Liver (tissue), 9 donors: ENCODE results near the gene TRIM40. TPM values are rescaled to one million over a fixed set of nuclear protein-coding genes. Genes with fewer than 3 reads are reported as not detected.

ENCODE experiments used
- DNase-seq: peaks from one replicate; pipeline ENCODE4 v3.0.0-alpha.2; 2017; ENCODE audit warnings: low spot score
- H3K27ac ChIP-seq, 2 donors: one replicate each; pipeline ENCODE4 v1.7.0; 2013; ENCODE audit warnings: inconsistent platforms in 2 of 2, low read length in 2 of 2, control low read depth in 1 of 2, low read depth in 1 of 2, mild to moderate bottlenecking in 1 of 2
- H3K27me3 ChIP-seq, 4 donors: one replicate each; pipeline versions ENCODE4 v1.6.1 to v1.7.0; 2013; ENCODE audit warnings: low read length in 3 of 4, inconsistent platforms in 1 of 4, mild to moderate bottlenecking in 1 of 4, moderate library complexity in 1 of 4; ENCODE audit not compliant: control insufficient read depth in 4 of 4, insufficient read depth in 4 of 4
- H3K36me3 ChIP-seq, 4 donors: one replicate each; pipeline versions ENCODE4 v1.6.1 to v1.7.0; 2013; ENCODE audit warnings: low read length in 3 of 4, mild to moderate bottlenecking in 3 of 4, low read depth in 1 of 4, moderate library complexity in 1 of 4; ENCODE audit not compliant: control insufficient read depth in 4 of 4, insufficient read depth in 3 of 4
- H3K4me1 ChIP-seq, 4 donors: one replicate each; pipeline versions ENCODE4 v1.6.1 to v1.7.0; 2013; ENCODE audit warnings: low read length in 3 of 4, mild to moderate bottlenecking in 3 of 4, moderate library complexity in 1 of 4; ENCODE audit not compliant: control insufficient read depth in 4 of 4, insufficient read depth in 4 of 4
- H3K4me3 ChIP-seq, 3 donors: one replicate each; pipeline versions ENCODE4 v1.6.1 to v1.7.0; 2013; ENCODE audit warnings: low read length in 3 of 3, control low read depth in 1 of 3, low read depth in 1 of 3, mild to moderate bottlenecking in 1 of 3
- H3K9ac ChIP-seq, 2 donors: one replicate each; pipeline ENCODE4 v1.7.0; 2013; ENCODE audit warnings: low read length in 2 of 2, mild to moderate bottlenecking in 2 of 2, moderate library complexity in 2 of 2, control low read depth in 1 of 2, low read depth in 1 of 2
- H3K9me3 ChIP-seq, 4 donors: one replicate each; pipeline versions ENCODE4 v1.6.1 to v1.7.0; 2013; ENCODE audit warnings: low read length in 3 of 4; ENCODE audit not compliant: control insufficient read depth in 4 of 4
- EGR1 ChIP-seq, 2 donors: IDR thresholded peaks; 2 replicates each; pipeline ENCODE4 v1.6.1; 2016 to 2018; ENCODE audit warnings: antibody characterized with exemption in 2 of 2, low read depth in 2 of 2
- FOXA1 ChIP-seq: IDR thresholded peaks from 2 replicates; pipeline ENCODE4 v1.6.1; 2016; ENCODE audit warnings: antibody characterized with exemption
- FOXA2 ChIP-seq: IDR thresholded peaks from 2 replicates; pipeline ENCODE4 v1.6.1; 2016; ENCODE audit warnings: antibody characterized with exemption
- GABPA ChIP-seq, 2 donors: IDR thresholded peaks in 1 of 2; conservative IDR thresholded peaks in 1 of 2; 2 replicates each; pipeline ENCODE4 v1.6.1; 2016; ENCODE audit warnings: antibody characterized with exemption in 2 of 2, mild to moderate bottlenecking in 1 of 2, moderate library complexity in 1 of 2
- HNF4A ChIP-seq, 2 donors: conservative IDR thresholded peaks; 2 replicates each; pipeline ENCODE4 v1.6.1; 2016; ENCODE audit warnings: antibody characterized with exemption in 2 of 2, mild to moderate bottlenecking in 2 of 2
- HNF4G ChIP-seq: IDR thresholded peaks from 2 replicates; pipeline ENCODE4 v1.6.1; 2016; ENCODE audit warnings: antibody characterized with exemption
- JUND ChIP-seq, 2 donors: IDR thresholded peaks; 2 replicates each; pipeline ENCODE4 v1.6.1; 2016; ENCODE audit warnings: antibody characterized with exemption in 2 of 2
- NR2F2 ChIP-seq: IDR thresholded peaks from 2 replicates; pipeline ENCODE4 v1.6.1; 2016; ENCODE audit warnings: antibody characterized with exemption
- RAD21 ChIP-seq, 2 donors: IDR thresholded peaks; 2 replicates each; pipeline ENCODE4 v1.6.1; 2016; ENCODE audit warnings: antibody characterized with exemption in 2 of 2, mild to moderate bottlenecking in 2 of 2
- RXRA ChIP-seq, 2 donors: IDR thresholded peaks; 2 replicates each; pipeline ENCODE4 v1.6.1; 2017 to 2018; ENCODE audit warnings: antibody characterized with exemption in 2 of 2, mild to moderate bottlenecking in 1 of 2
- SP1 ChIP-seq: IDR thresholded peaks from 2 replicates; pipeline ENCODE4 v1.6.1; 2018; ENCODE audit warnings: antibody characterized with exemption, mild to moderate bottlenecking
- TAF1 ChIP-seq: conservative IDR thresholded peaks from 2 replicates; pipeline ENCODE4 v1.6.1; 2016; ENCODE audit warnings: antibody characterized with exemption, mild to moderate bottlenecking
- YY1 ChIP-seq: IDR thresholded peaks from 2 replicates; pipeline ENCODE4 v1.6.1; 2016; ENCODE audit warnings: antibody characterized with exemption, mild to moderate bottlenecking
- WGBS: extraction: QIAGEN DNeasy Blood & Tissue Kit; methylation state at CpG from one replicate; pipeline ENCODE4 v1.1.7; 2013; 5-methylcytosine and 5-hydroxymethylcytosine counted together
- polyA plus RNA-seq, 2 donors: library from polyadenylated mRNA; stranded (reverse) in 1 of 2; unstranded in 1 of 2; fragments of 200-250 nt in 1 of 2; fragments of >200 nt in 1 of 2; fragmentation: Nextera tagmentation in 1 of 2; extraction: Ambion mirVana in 1 of 2; gene quantifications; one replicate each; pipeline versions ENCODE4 v1.2.1 to v1.2.3, GENCODE V29; 2013 to 2015
- total RNA-seq, 2 donors: library from RNA; depleted of rRNA; stranded (reverse); fragments of >200 nt; gene quantifications; one replicate each; pipeline ENCODE4 v1.2.3, GENCODE V29; 2014
- TF ChIP-seq, protein P1 (sequence below): IDR thresholded peaks from 2 replicates; pipeline ENCODE4 v1.6.1; 2016; ENCODE audit warnings: antibody characterized with exemption, mild to moderate bottlenecking
- TF ChIP-seq, protein P2 (sequence below): IDR thresholded peaks from 2 replicates; pipeline ENCODE4 v1.6.1; 2016; ENCODE audit warnings: antibody characterized with exemption
- TF ChIP-seq, protein P3 (sequence below): IDR thresholded peaks from 2 replicates; pipeline ENCODE4 v1.6.1; 2016; ENCODE audit warnings: antibody characterized with exemption
- TF ChIP-seq, protein P4 (sequence below): IDR thresholded peaks from 2 replicates; pipeline ENCODE4 v1.6.1; 2016; ENCODE audit warnings: antibody characterized with exemption
- TF ChIP-seq, protein P5 (sequence below): fragments of 150-350 bp; IDR thresholded peaks from 2 replicates; pipeline ENCODE4 v1.5.1; 2017; ENCODE audit warnings: improper control_type of control experiment, low read depth, low read length; ENCODE audit not compliant: missing input control
- donor health status: healthy.
- donor health status: healthy.
- donor health status: healthy.
- donor health status: healthy.
- donor health status: healthy.

Gene TRIM40
- total and polyA plus RNA-seq, 4 donors = 0.51 TPM; not detected in 3

DNA sequence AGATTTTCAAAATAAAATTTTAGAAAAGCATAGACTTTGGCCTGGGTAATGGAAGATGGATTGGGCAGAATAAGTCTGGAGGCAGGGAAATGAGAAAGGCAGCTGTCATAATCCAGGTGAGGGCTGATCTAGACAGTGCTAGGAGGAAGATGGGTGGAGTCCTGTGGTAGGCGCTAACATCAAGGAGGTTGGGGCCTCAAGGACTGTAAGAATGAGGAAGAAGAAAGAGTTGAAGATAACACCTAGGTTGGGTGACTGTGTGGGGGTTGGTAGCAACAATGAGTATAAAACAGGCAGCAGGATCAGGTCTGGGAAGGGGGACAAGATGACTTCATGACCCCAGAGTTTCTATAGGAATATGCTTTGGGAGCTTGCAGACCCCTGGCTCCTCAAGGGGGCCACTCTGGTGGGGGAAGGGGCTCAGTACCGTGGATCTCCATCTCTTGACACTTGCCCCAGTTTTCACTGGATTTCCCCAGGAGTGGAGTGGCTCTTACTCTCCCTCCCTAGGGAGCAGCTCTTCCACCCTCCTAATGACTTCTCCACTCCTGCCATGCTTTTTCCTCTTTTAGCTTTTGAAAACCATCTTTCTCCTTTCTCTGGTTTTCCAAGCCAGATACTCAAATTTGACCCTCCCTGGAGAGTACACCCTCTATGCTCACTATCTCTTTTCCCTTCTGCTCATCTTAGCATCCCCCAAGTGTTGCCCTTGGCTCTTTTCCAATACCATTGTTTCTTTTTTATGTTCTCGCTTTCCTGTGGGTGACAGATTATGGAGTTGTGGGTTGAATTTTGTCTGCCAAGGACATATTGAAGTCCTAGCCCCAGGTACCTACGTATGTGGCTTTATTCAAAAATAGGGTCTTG lies 37.8 kb upstream of the TRIM40 start:
- peaks cover 0 to 7% (median 4%) of the 10 kb centered on the region in 4 donors for H3K27me3 ChIP-seq
- no peak for DNase-seq
- WGBS = 67% methylated on average over 4 of the region's 4 CpGs
- no peak overlapping the region for H3K9ac ChIP-seq
- H3K36me3 ChIP-seq = no peaks in the 10 kb centered on the region
- TF ChIP-seq RAD21 (IDR thresholded peaks at IDR 0.05) (no peak), NR2F2 (no peak), SP1 (no peak), HNF4A (conservative IDR thresholded peaks at IDR 0.05) (no peak), RXRA (IDR thresholded peaks at IDR 0.05) (no peak), GABPA (IDR thresholded peaks at IDR 0.05 in 1 of 2, conservative IDR thresholded peaks at IDR 0.05 in 1 of 2) (no peak), FOXA1 (no peak), FOXA2 (no peak), YY1 (no peak), EGR1 (IDR thresholded peaks at IDR 0.05; ENCODE audit: low read depth in 2 of 2) (no peak), HNF4G (no peak), TAF1 (no peak), JUND (IDR thresholded peaks at IDR 0.05) (no peak)
- TF ChIP-seq, protein P1, sequence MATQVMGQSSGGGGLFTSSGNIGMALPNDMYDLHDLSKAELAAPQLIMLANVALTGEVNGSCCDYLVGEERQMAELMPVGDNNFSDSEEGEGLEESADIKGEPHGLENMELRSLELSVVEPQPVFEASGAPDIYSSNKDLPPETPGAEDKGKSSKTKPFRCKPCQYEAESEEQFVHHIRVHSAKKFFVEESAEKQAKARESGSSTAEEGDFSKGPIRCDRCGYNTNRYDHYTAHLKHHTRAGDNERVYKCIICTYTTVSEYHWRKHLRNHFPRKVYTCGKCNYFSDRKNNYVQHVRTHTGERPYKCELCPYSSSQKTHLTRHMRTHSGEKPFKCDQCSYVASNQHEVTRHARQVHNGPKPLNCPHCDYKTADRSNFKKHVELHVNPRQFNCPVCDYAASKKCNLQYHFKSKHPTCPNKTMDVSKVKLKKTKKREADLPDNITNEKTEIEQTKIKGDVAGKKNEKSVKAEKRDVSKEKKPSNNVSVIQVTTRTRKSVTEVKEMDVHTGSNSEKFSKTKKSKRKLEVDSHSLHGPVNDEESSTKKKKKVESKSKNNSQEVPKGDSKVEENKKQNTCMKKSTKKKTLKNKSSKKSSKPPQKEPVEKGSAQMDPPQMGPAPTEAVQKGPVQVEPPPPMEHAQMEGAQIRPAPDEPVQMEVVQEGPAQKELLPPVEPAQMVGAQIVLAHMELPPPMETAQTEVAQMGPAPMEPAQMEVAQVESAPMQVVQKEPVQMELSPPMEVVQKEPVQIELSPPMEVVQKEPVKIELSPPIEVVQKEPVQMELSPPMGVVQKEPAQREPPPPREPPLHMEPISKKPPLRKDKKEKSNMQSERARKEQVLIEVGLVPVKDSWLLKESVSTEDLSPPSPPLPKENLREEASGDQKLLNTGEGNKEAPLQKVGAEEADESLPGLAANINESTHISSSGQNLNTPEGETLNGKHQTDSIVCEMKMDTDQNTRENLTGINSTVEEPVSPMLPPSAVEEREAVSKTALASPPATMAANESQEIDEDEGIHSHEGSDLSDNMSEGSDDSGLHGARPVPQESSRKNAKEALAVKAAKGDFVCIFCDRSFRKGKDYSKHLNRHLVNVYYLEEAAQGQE = no peak
- TF ChIP-seq, protein P2, sequence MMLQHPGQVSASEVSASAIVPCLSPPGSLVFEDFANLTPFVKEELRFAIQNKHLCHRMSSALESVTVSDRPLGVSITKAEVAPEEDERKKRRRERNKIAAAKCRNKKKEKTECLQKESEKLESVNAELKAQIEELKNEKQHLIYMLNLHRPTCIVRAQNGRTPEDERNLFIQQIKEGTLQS = no peak
- TF ChIP-seq, protein P3, sequence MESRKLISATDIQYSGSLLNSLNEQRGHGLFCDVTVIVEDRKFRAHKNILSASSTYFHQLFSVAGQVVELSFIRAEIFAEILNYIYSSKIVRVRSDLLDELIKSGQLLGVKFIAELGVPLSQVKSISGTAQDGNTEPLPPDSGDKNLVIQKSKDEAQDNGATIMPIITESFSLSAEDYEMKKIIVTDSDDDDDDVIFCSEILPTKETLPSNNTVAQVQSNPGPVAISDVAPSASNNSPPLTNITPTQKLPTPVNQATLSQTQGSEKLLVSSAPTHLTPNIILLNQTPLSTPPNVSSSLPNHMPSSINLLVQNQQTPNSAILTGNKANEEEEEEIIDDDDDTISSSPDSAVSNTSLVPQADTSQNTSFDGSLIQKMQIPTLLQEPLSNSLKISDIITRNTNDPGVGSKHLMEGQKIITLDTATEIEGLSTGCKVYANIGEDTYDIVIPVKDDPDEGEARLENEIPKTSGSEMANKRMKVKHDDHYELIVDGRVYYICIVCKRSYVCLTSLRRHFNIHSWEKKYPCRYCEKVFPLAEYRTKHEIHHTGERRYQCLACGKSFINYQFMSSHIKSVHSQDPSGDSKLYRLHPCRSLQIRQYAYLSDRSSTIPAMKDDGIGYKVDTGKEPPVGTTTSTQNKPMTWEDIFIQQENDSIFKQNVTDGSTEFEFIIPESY = no peak
- TF ChIP-seq, protein P4, sequence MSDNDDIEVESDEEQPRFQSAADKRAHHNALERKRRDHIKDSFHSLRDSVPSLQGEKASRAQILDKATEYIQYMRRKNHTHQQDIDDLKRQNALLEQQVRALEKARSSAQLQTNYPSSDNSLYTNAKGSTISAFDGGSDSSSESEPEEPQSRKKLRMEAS = no peak
- TF ChIP-seq, protein P5, sequence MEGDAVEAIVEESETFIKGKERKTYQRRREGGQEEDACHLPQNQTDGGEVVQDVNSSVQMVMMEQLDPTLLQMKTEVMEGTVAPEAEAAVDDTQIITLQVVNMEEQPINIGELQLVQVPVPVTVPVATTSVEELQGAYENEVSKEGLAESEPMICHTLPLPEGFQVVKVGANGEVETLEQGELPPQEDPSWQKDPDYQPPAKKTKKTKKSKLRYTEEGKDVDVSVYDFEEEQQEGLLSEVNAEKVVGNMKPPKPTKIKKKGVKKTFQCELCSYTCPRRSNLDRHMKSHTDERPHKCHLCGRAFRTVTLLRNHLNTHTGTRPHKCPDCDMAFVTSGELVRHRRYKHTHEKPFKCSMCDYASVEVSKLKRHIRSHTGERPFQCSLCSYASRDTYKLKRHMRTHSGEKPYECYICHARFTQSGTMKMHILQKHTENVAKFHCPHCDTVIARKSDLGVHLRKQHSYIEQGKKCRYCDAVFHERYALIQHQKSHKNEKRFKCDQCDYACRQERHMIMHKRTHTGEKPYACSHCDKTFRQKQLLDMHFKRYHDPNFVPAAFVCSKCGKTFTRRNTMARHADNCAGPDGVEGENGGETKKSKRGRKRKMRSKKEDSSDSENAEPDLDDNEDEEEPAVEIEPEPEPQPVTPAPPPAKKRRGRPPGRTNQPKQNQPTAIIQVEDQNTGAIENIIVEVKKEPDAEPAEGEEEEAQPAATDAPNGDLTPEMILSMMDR = no peak
- no peaks in the 10 kb centered on the region for H3K9me3 ChIP-seq
- H3K4me1 ChIP-seq = peaks cover 8 to 29% (median 22%) of the 10 kb centered on the region in 4 donors
- H3K27ac ChIP-seq = no peak overlapping the region
- H3K4me3 ChIP-seq = no peak overlapping the region
